B cell (primary cell): ENCODE results near the gene STH.

Source experiments
- CTCF ChIP-seq: fragments of 200-600 bp; IDR thresholded peaks from one replicate; pipeline ENCODE4 v1.8.0; 2022; ENCODE audit warnings: antibody characterized with exemption, mild to moderate bottlenecking
- EZH2 ChIP-seq: IDR thresholded peaks from 2 replicates; pipeline ENCODE4 v1.6.1; 2012; ENCODE audit warnings: borderline replicate concordance, low read depth, mild to moderate bottlenecking, moderate library complexity, low read length; ENCODE audit not compliant: insufficient read depth, poor library complexity, severe bottlenecking

DNA sequence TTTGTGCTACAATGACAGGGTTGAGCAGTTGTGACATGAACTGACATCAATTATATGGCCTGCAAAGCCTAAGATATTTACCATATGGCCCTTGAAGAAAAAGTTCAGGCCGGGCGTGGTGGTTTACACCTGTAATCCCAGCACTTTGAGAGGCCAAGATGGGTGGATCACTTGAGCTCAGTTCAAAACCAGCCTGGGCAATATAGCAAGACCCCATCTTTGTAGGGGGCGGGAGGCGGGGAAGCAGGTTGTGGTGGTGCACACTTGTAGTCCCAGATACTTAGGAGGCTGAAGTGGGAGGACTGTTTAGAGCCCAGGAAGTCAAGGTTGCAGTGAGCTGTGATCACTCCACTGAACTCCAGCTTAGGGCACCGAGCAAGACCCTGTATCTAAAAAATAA lies 48.3 kb downstream of the STH start:
- TF ChIP-seq CTCF (no peak), EZH2 (no peak)
